Smooth muscle cell (in vitro differentiated cells): Measurements from ENCODE around the gene PRODH. TPM values are rescaled to one million over a fixed set of nuclear protein-coding genes. Genes with fewer than 3 reads are reported as not detected.
"Not testable (repeated sequence)": the region's sequence is repeated elsewhere in the genome, so short reads cannot be mapped to it uniquely, and the experiment has no call there.

Source experiments
- DNase-seq: peaks from one replicate; lab custom pipeline; 2025; ENCODE audit not compliant: unreplicated experiment; lab: John Stamatoyannopoulos, UW
- H2AFZ ChIP-seq: fragments of 200-600 bp; sonication (generic); 2 replicates; pipeline ENCODE4 v1.6.0; 2016; ENCODE audit warnings: antibody characterized with exemption, low read depth, mild to moderate bottlenecking
- H3F3A ChIP-seq: fragments of 200-600 bp; sonication (generic); 2 replicates; pipeline ENCODE4 v1.6.0; 2017; ENCODE audit warnings: antibody characterized with exemption, low read depth
- H3K27ac ChIP-seq: fragments of 200-600 bp; sonication (generic); 2 replicates; pipeline ENCODE4 v1.5.1; 2016; ENCODE audit warnings: low read depth, mild to moderate bottlenecking
- H3K27me3 ChIP-seq: fragments of 200-600 bp; sonication (generic); 2 replicates; pipeline ENCODE4 v1.6.1; 2016; ENCODE audit warnings: low read depth, mild to moderate bottlenecking
- H3K36me3 ChIP-seq: fragments of 200-600 bp; sonication (generic); 2 replicates; pipeline ENCODE4 v1.5.1; 2016; ENCODE audit warnings: low read depth
- H3K4me1 ChIP-seq: fragments of 200-600 bp; sonication (generic); 2 replicates; pipeline ENCODE4 v1.5.1; 2016; ENCODE audit warnings: low read depth
- H3K4me2 ChIP-seq: fragments of 200-600 bp; sonication (generic); 2 replicates; pipeline ENCODE4 v1.6.0; 2016; ENCODE audit warnings: mild to moderate bottlenecking
- H3K4me3 ChIP-seq: fragments of 200-600 bp; sonication (generic); 2 replicates; pipeline ENCODE4 v1.5.1; 2016; ENCODE audit warnings: mild to moderate bottlenecking
- H3K79me2 ChIP-seq: fragments of 200-600 bp; sonication (generic); 2 replicates; pipeline ENCODE4 v1.6.0; 2016; ENCODE audit warnings: low read depth, mild to moderate bottlenecking
- H3K9ac ChIP-seq: fragments of 200-600 bp; sonication (generic); 2 replicates; pipeline ENCODE4 v1.6.0; 2016; ENCODE audit warnings: low read depth
- H3K9me3 ChIP-seq: fragments of 200-600 bp; sonication (generic); replicated peaks from 2 replicates; pipeline ENCODE4 v1.5.1; 2016; ENCODE audit warnings: low read depth
- H4K20me1 ChIP-seq: fragments of 200-600 bp; sonication (generic); 2 replicates; pipeline ENCODE4 v1.6.0; 2016; ENCODE audit warnings: low read depth
- CTCF ChIP-seq: fragments of 200-600 bp; sonication (generic); IDR thresholded peaks from 2 replicates; pipeline ENCODE4 v1.5.1; 2017; ENCODE audit warnings: borderline replicate concordance, mild to moderate bottlenecking, antibody characterized with exemption; ENCODE audit not compliant: insufficient read depth, poor library complexity, severe bottlenecking
- WGBS: methylation state at CpG from one replicate; pipeline ENCODE4 v1.1.7; 2016; ENCODE audit warnings: low lambda C conversion rate; 5-methylcytosine and 5-hydroxymethylcytosine counted together
- polyA plus RNA-seq: library from polyadenylated mRNA; unstranded; fragments of >200 nt; fragmentation: Nextera tagmentation; extraction: Ambion mirVana; gene quantifications from 2 replicates; pipeline ENCODE4 v1.2.1, GENCODE V29; 2016
- total RNA-seq: library from RNA; depleted of rRNA; stranded (reverse); fragments of >200 nt; gene quantifications from 2 replicates; pipeline ENCODE4 v1.2.3, GENCODE V29; 2014

Gene PRODH
- total and polyA plus RNA-seq, 2 experiments from 2014 or later, result 0.18 TPM; not detected in 1

GRCh38 chr22:18909556-18909955, 26.5 kb downstream of the PRODH start:
- Histone ChIP-seq H3K9ac (no peak overlapping the region), H3K36me3 (no peaks in the 10 kb centered on the region), H4K20me1 (no peaks in the 10 kb centered on the region), H3K4me1 (no peaks in the 10 kb centered on the region), H2AFZ (no peak overlapping the region), H3K4me3 (no peak overlapping the region), H3K9me3 (no peaks in the 10 kb centered on the region), H3K27me3 (no peaks in the 10 kb centered on the region), H3K79me2 (no peaks in the 10 kb centered on the region), H3K27ac (no peak overlapping the region), H3K4me2 (no peak overlapping the region), H3F3A (no peaks in the 10 kb centered on the region)
- DNase-seq, result no peak
- 100% methylated on average over 3 of the region's 5 CpGs for WGBS
- TF ChIP-seq CTCF, result no peak

- Histone ChIP-seq H3K79me2 (no peaks in the 10 kb centered on the region), H3K27me3 (no peaks in the 10 kb centered on the region), H3F3A (no peaks in the 10 kb centered on the region), H3K9ac (no peak overlapping the region), H3K4me2 (no peak overlapping the region), H3K9me3 (no peaks in the 10 kb centered on the region), H3K4me3 (no peak overlapping the region), H3K4me1 (no peaks in the 10 kb centered on the region), H2AFZ (no peak overlapping the region), H3K27ac (no peak overlapping the region), H3K36me3 (no peaks in the 10 kb centered on the region), H4K20me1 (no peaks in the 10 kb centered on the region)
- TF ChIP-seq CTCF, result no peak
- DNase-seq, result no peak
- 11% methylated on average over 7 of the region's 13 CpGs for WGBS
Measured at GRCh38 chr22:18906896-18907295, 29.2 kb downstream of the PRODH start.

- not testable (repeated sequence) for H3K27ac ChIP-seq, H3K4me1 ChIP-seq, H3F3A ChIP-seq, H3K79me2 ChIP-seq, H3K4me2 ChIP-seq, H2AFZ ChIP-seq, H3K4me3 ChIP-seq, H4K20me1 ChIP-seq, H3K27me3 ChIP-seq, H3K9me3 ChIP-seq, H3K36me3 ChIP-seq, DNase-seq, H3K9ac ChIP-seq
- whole genome bisulfite sequencing, result no CpG with 5 or more reads among the region's 36 CpGs
Measured at GRCh38 chr22:18906410-18906745, 29.7 kb downstream of the PRODH start.

GRCh38 chr22:18905540-18906409, 30.3 kb downstream of the PRODH start, which contains the start of gene DGCR6:
DGCR6 (plus strand) TSS chr22:18906320; CDS start chr22:18906375, 55 bp downstream.
- H4K20me1 ChIP-seq, result no peaks in the 10 kb centered on the region
- no peak within 1 kb of the TSS for H3K4me2 ChIP-seq
- no peak within 1 kb of the TSS for H3K4me3 ChIP-seq

GRCh38 chr22:18896037-18896657, 39.9 kb downstream of the PRODH start:
- not testable (repeated sequence) for H3K27ac ChIP-seq, H3K4me2 ChIP-seq, H3K4me1 ChIP-seq, H3K27me3 ChIP-seq, H3K4me3 ChIP-seq, H4K20me1 ChIP-seq, H3K9ac ChIP-seq, H3F3A ChIP-seq, H3K36me3 ChIP-seq, DNase-seq, H3K79me2 ChIP-seq, H2AFZ ChIP-seq, H3K9me3 ChIP-seq
- WGBS, result 82% methylated on average over 6 of the region's 7 CpGs

More at GRCh38 chr22:18905540-18906409, 30.3 kb downstream of the PRODH start, which contains the start of gene DGCR6:
- H2AFZ ChIP-seq, result no peak within 1 kb of the TSS
- WGBS, result no CpG with 5 or more reads among the region's 77 CpGs
- H3F3A ChIP-seq, result no peaks in the 10 kb centered on the region
- H3K27me3 ChIP-seq, result no peaks in the 10 kb centered on the region
- no peaks in the 10 kb centered on the region for H3K36me3 ChIP-seq
- H3K9ac ChIP-seq, result no peak within 1 kb of the TSS
- H3K9me3 ChIP-seq, result no peaks in the 10 kb centered on the region
- no peaks in the 10 kb centered on the region for H3K79me2 ChIP-seq
- no peak for DNase-seq
- TF ChIP-seq CTCF, result no peak
- no peaks in the 10 kb centered on the region for H3K4me1 ChIP-seq
- H3K27ac ChIP-seq, result no peak within 1 kb of the TSS

GRCh38 chr22:18893775-18894174, 42.3 kb downstream of the PRODH start:
- not testable (repeated sequence) for H3K27me3 ChIP-seq, H3K4me1 ChIP-seq, H3K79me2 ChIP-seq, H3K36me3 ChIP-seq, H3K9ac ChIP-seq, DNase-seq, H3K4me2 ChIP-seq, H4K20me1 ChIP-seq, H3K27ac ChIP-seq, H2AFZ ChIP-seq, H3K4me3 ChIP-seq, H3K9me3 ChIP-seq, H3F3A ChIP-seq
- no CpG with 5 or more reads among the region's 4 CpGs for WGBS
